Neuronal stem cell (in vitro differentiated cells): ENCODE results near the gene PCBP3.
"Not testable (repeated sequence)": the region's sequence is repeated elsewhere in the genome, so short reads cannot be mapped to it uniquely, and the experiment has no call there.

Experiments used
- DNase-seq: peaks from one replicate; pipeline ENCODE4 v3.0.0-alpha.2; 2013; ENCODE audit warnings: low spot score
- H2AFZ ChIP-seq: one replicate; pipeline ENCODE4 v1.6.1; 2013; ENCODE audit warnings: mild to moderate bottlenecking, low read length, inconsistent platforms
- H2AK5ac ChIP-seq: 2 replicates; pipeline ENCODE4 v1.6.1; 2013; ENCODE audit warnings: low read depth, mild to moderate bottlenecking, inconsistent platforms, low read length, moderate library complexity, mixed read lengths
- H2BK120ac ChIP-seq: 2 replicates; pipeline ENCODE4 v1.6.1; 2013; ENCODE audit warnings: low read depth, mild to moderate bottlenecking, inconsistent platforms, low read length, moderate library complexity, mixed read lengths
- H2BK12ac ChIP-seq: one replicate; pipeline ENCODE4 v1.6.1; 2013; ENCODE audit warnings: low read length, inconsistent platforms
- H2BK15ac ChIP-seq: 2 replicates; pipeline ENCODE4 v1.6.1; 2013; ENCODE audit warnings: mild to moderate bottlenecking, low read length, inconsistent platforms, mixed read lengths
- H2BK5ac ChIP-seq: one replicate; pipeline ENCODE4 v1.6.1; 2013; ENCODE audit warnings: inconsistent platforms, mild to moderate bottlenecking, low read length, moderate library complexity
- H3K14ac ChIP-seq: one replicate; pipeline ENCODE4 v1.6.1; 2013; ENCODE audit warnings: low read length, inconsistent platforms
- H3K18ac ChIP-seq: 2 replicates; pipeline ENCODE4 v1.6.1; 2013; ENCODE audit warnings: low read length, inconsistent platforms
- H3K23ac ChIP-seq: 2 replicates; pipeline ENCODE4 v1.6.1; 2013; ENCODE audit warnings: low read depth, mild to moderate bottlenecking, mixed read lengths, low read length, inconsistent platforms; ENCODE audit not compliant: poor library complexity
- H3K27ac ChIP-seq: replicated peaks from 3 replicates; pipeline ENCODE4 v1.5.1; 2013; ENCODE audit warnings: low read length, inconsistent platforms
- H3K27me3 ChIP-seq, 3 experiments: 2 replicates each; pipeline ENCODE4 v1.6.1; 2013; ENCODE audit warnings: low read length in 3 of 3, mild to moderate bottlenecking in 2 of 3, inconsistent platforms in 1 of 3, low read depth in 1 of 3, mixed read lengths in 1 of 3, moderate library complexity in 1 of 3; ENCODE audit not compliant: control insufficient read depth in 3 of 3, insufficient read depth in 3 of 3
- H3K36me3 ChIP-seq, 2 donors: replicated peaks in 1 of 2; 2 replicates each; pipeline ENCODE4 v1.6.1; 2013; ENCODE audit warnings: low read length in 2 of 2; ENCODE audit not compliant: control insufficient read depth in 2 of 2, insufficient read depth in 2 of 2
- H3K4ac ChIP-seq: 2 replicates; pipeline ENCODE4 v1.6.1; 2013; ENCODE audit warnings: inconsistent platforms, mild to moderate bottlenecking, low read length, moderate library complexity
- H3K4me1 ChIP-seq, 2 donors: 1 replicate in 1 of 2; 2 replicates in 1 of 2; pipeline ENCODE4 v1.6.1; 2013; ENCODE audit warnings: low read length in 2 of 2, low read depth in 1 of 2; ENCODE audit not compliant: control insufficient read depth in 2 of 2, insufficient read depth in 1 of 2
- H3K4me2 ChIP-seq: one replicate; pipeline ENCODE4 v1.6.1; 2013; ENCODE audit warnings: mild to moderate bottlenecking, low read length, inconsistent platforms; ENCODE audit not compliant: insufficient read depth, poor library complexity, severe bottlenecking
- H3K4me3 ChIP-seq, 2 donors: 2 replicates each; pipeline ENCODE4 v1.5.1; 2013; ENCODE audit warnings: low read length in 2 of 2, mild to moderate bottlenecking in 2 of 2, inconsistent platforms in 1 of 2, moderate library complexity in 1 of 2
- H3K79me1 ChIP-seq: one replicate; pipeline ENCODE4 v1.6.1; 2013; ENCODE audit warnings: low read depth, mild to moderate bottlenecking, inconsistent platforms, low read length, moderate library complexity
- H3K9ac ChIP-seq: one replicate; pipeline ENCODE4 v1.6.1; 2013; ENCODE audit warnings: mild to moderate bottlenecking, low read depth, low read length, inconsistent platforms; ENCODE audit not compliant: poor library complexity
- H3K9me3 ChIP-seq, 2 donors: replicated peaks in 1 of 2; 2 replicates each; pipeline versions ENCODE3 to v1.6.1; 2013; ENCODE audit warnings: low read length in 2 of 2, mild to moderate bottlenecking in 2 of 2, inconsistent platforms in 1 of 2, low read depth in 1 of 2, mixed read lengths in 1 of 2, moderate library complexity in 1 of 2; ENCODE audit not compliant: control insufficient read depth in 2 of 2, insufficient read depth in 1 of 2
- H4K8ac ChIP-seq: one replicate; pipeline ENCODE4 v1.6.1; 2013; ENCODE audit warnings: low read depth, mild to moderate bottlenecking, inconsistent platforms, low read length, moderate library complexity
- H4K91ac ChIP-seq: one replicate; pipeline ENCODE4 v1.6.1; 2013; ENCODE audit warnings: low read length, low read depth, mild to moderate bottlenecking, inconsistent platforms; ENCODE audit not compliant: poor library complexity
- WGBS, 2 donors: extraction: QIAGEN DNeasy Blood & Tissue Kit; methylation state at CpG; one replicate each; pipeline ENCODE4 v1.1.7; 2013; ENCODE audit warnings: missing lambda C conversion rate in 2 of 2, mixed read lengths in 1 of 2; ENCODE audit not compliant: insufficient read length in 2 of 2, insufficient replicate concordance in 1 of 2; ENCODE audit errors: extremely low coverage in 2 of 2; 5-methylcytosine and 5-hydroxymethylcytosine counted together

The PCBP3 gene

DNA sequence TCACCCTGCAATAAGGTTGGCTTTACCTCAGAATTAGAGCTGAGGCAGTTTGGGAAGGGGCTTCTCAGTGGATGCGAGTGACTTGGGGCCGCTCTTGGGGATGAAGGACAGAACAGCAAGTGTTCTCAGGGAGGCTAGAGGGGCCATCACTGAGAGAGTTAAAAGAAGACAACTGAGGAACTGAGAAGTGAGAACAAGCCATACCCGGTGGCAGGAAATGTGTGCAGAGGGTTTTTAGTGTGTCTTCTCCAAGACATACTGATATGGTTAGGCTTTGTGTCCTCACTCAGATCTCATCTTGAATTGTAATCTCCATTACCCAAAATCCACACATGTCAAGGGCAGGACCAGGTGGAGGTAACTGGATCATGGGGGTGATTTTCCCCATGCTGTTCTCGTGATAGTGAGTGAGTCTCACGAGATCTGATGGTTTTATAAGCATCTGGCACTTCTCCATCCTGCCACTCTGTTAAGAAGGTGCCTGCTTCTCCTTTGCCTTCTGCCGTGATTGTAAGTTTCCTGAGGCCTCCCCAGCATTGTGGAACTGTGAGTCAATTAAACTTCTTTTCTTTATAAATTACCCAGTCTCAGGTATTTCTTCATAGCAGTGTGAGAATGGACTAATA is 75.8 kb downstream of the PCBP3 start:
- Histone ChIP-seq H3K9ac (no peak overlapping the region), H2AFZ (no peak overlapping the region), H3K9me3 (no peaks in the 10 kb centered on the region), H3K14ac (no peak overlapping the region), H3K79me1 (no peaks in the 10 kb centered on the region), H4K91ac (no peak overlapping the region), H3K4ac (no peak overlapping the region), H3K18ac (no peak overlapping the region), H4K8ac (no peak overlapping the region), H2BK120ac (no peak overlapping the region), H3K27me3 (peaks cover 0 to 13% (median 0%) of the 10 kb centered on the region in 3 experiments), H3K4me2 (no peak overlapping the region), H3K4me1 (no peaks in the 10 kb centered on the region), H2BK5ac (no peak overlapping the region), H3K4me3 (no peak overlapping the region), H2BK12ac (no peak overlapping the region), H3K27ac (no peak overlapping the region), H3K36me3 (no peaks in the 10 kb centered on the region), H3K23ac (no peak overlapping the region), H2AK5ac (no peak overlapping the region), H2BK15ac (no peak overlapping the region)
- no peak for DNase-seq
- WGBS, 2 donors, result no CpG with 5 or more reads among the region's 6 CpGs

DNA sequence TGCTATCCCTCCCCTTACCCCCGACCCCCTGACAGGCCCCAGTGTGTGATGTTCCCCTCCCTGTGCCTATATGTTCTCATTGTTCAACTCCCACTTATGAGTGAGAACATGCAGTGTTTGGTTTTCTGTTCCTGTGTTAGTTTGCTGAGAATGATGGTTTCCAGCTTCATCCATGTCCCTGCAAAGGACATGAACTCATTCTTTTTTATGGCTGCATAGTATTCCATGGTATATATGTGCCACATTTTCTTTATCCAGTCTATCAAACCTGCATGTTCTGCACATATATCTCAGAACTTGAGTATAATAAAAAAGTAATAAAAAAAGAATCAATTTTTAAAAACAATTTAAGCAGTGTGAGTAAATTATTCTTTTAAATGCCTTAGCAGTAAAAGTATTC is 76.7 kb downstream of the PCBP3 start:
- H3K4me2 ChIP-seq, H3K18ac ChIP-seq, H2BK12ac ChIP-seq, H4K8ac ChIP-seq, H2BK15ac ChIP-seq, H3K9ac ChIP-seq, H2AK5ac ChIP-seq, H2AFZ ChIP-seq, H3K27ac ChIP-seq, H3K14ac ChIP-seq, H2BK120ac ChIP-seq, H3K4ac ChIP-seq, H3K4me1 ChIP-seq, H2BK5ac ChIP-seq, H3K4me3 ChIP-seq, H3K36me3 ChIP-seq, H3K79me1 ChIP-seq, H4K91ac ChIP-seq, H3K23ac ChIP-seq, H3K9me3 ChIP-seq, DNase-seq: not testable (repeated sequence)
- WGBS, 2 donors, result no CpG with 5 or more reads among the region's 1 CpG
- peaks cover 0 to 14% (median 0%) of the 10 kb centered on the region in 3 experiments for H3K27me3 ChIP-seq

- Histone ChIP-seq H3K4me2 (no peak overlapping the region), H4K8ac (no peak overlapping the region), H3K4me3 (no peak overlapping the region), H4K91ac (no peak overlapping the region), H2BK15ac (no peak overlapping the region), H3K18ac (no peak overlapping the region), H2AFZ (no peak overlapping the region), H2BK120ac (no peak overlapping the region), H3K4me1 (peaks cover 0 to 1% of the 10 kb centered on the region in 2 donors), H3K27ac (no peak overlapping the region), H3K36me3 (no peaks in the 10 kb centered on the region), H2BK5ac (no peak overlapping the region), H3K9me3 (no peaks in the 10 kb centered on the region), H3K27me3 (peaks cover 0 to 18% (median 0%) of the 10 kb centered on the region in 3 experiments), H2BK12ac (no peak overlapping the region), H3K79me1 (no peaks in the 10 kb centered on the region), H3K14ac (no peak overlapping the region), H2AK5ac (no peak overlapping the region), H3K9ac (no peak overlapping the region), H3K4ac (no peak overlapping the region), H3K23ac (no peak overlapping the region)
- DNase-seq, result no peak
- WGBS, 2 donors, result no CpG with 5 or more reads among the region's 6 CpGs
These were observed 78.1 kb downstream of the PCBP3 start for GRCh38 chr21:45721671-45722070.

DNA sequence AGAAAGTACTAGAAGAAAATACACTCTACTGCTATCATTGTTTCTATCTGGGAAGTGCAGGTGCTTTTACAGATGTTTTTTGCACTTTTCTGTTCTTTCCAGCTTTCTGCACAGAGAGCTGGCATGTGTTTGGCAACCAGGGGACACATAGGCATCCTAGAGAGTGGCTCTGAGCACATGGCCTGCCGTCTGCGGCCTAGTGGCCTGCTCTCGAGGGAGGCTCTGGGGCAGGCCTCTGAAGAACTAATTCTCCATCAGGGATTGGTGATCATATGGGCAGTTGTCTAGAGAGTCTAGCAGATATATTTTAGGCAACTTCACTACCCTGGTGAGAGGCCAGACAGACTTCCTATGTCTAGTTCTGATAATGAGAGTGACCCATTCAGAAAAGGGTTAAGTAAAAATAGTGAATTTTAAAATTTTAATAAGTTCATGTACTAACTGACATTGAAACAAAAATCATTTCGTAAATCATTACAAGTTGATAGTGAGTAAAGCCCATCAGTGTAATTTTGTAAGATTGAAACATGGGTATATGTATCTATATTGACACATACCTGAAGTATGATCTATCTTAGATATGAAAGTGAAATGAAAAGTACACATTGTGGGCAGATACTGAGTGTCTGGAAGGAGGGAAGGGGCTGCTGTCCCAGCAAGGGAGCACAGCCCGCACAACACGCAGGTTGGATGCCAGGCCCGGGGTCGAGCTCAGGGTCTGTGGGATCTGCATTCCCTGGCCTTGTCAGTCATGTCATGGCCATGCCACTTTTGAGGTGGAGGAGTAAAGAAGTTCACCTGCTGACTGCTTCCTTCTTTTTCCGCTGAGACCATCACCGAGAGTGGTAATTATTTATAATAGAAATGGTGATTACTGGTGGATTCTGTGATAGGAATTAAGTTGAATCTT is 79.8 kb downstream of the PCBP3 start:
- Histone ChIP-seq H3K14ac (no peak overlapping the region), H2AFZ (no peak overlapping the region), H3K4me3 (no peak overlapping the region), H2BK15ac (no peak overlapping the region), H3K9me3 (no peaks in the 10 kb centered on the region), H3K4ac (no peak overlapping the region), H4K91ac (no peak overlapping the region), H3K4me1 (peaks cover 0 to 4% of the 10 kb centered on the region in 2 donors), H3K36me3 (no peaks in the 10 kb centered on the region), H3K9ac (no peak overlapping the region), H3K27me3 (peaks cover 0 to 24% (median 0%) of the 10 kb centered on the region in 3 experiments), H3K18ac (no peak overlapping the region), H3K4me2 (no peak overlapping the region), H3K23ac (no peak overlapping the region), H2BK5ac (no peak overlapping the region), H3K27ac (no peak overlapping the region), H3K79me1 (no peaks in the 10 kb centered on the region), H2BK12ac (no peak overlapping the region), H4K8ac (no peak overlapping the region), H2BK120ac (no peak overlapping the region), H2AK5ac (no peak overlapping the region)
- DNase-seq, result no peak
- no CpG with 5 or more reads among the region's 10 CpGs for WGBS, 2 donors
